Fibroblast of upper back skin (primary cell): ENCODE results near the gene CEMIP.

Experiments
- DNase-seq: peaks from one replicate; pipeline ENCODE4 v3.0.0-alpha.2; 2013

CEMIP gene

GRCh38 chr15:80854104-80854503 lies 74.9 kb downstream of the CEMIP start:
- DNase-seq = no peak

GRCh38 chr15:80855206-80855605 lies 76.0 kb downstream of the CEMIP start:
- no peak for DNase-seq

GRCh38 chr15:80856400-80856799 lies 77.2 kb downstream of the CEMIP start:
- peak; percentile 22 for DNase-seq

GRCh38 chr15:80856809-80857377 lies 77.7 kb downstream of the CEMIP start:
- DNase-seq = peak; percentile 21

DNA sequence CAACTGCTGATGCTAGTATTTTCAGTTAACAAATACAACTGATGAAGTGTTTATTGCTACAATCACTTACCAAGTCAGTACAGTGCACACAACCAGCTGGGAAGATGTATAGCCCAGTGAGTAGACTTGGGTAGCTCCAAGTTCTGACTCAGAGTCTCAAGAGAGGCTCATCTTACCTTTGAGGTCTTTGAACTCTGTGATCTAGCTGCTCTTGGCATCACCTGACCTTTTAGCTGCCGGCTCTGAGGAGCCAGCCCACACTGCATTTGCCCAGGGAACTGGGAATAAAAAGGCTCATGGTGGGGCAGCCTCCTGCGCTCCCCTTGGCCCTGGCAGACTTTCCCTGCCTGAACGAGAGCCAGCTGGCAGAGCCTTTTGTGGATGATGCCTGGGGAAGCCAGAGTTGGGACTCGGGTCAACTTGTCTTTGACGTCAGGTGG lies 82.6 kb downstream of the CEMIP start:
- peak; percentile 53 for DNase-seq

DNA sequence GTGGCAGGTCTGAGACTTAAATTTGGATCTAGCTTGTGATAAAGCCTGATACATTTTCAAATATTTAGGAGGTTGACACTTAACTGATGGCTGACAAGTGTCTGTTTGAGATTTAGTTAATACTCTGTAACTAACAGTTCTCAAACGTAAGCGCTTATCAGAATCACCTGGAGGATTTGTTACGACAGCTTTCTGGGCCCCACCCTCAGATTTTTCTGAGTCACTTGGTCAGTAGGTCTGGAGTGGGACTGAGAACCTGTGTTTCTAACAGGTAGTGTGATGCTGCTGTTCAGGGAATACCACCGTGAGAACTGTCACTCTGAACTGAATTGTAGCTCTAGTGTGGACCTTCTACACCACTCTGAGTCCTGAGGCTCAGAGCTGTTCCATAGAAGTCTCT lies 85.5 kb downstream of the CEMIP start:
- DNase-seq = no peak

- DNase-seq = no peak
Observed at GRCh38 chr15:80866936-80867335, 87.8 kb downstream of the CEMIP start.

- DNase-seq = no peak
Observed at GRCh38 chr15:80870366-80870765, 91.2 kb downstream of the CEMIP start.

DNA sequence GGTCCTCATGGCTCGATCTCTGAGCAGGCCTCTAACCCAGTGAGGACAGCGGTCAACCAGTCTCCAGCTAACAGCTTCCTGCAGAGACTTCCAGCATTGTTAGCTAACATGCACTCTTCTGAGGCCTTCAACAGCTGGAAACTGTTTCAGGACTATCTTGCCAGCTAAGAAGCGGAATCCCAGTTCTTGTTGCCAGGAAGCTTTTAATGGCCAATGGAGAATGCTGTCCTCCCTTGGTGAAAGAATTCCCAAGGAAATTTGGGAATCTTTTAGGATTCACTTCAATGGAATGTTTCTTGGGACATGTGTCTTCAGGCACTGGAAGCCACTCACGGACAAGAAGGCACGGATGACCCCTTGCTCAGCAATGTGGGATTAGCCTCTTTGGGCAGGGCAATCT lies 91.7 kb downstream of the CEMIP start:
- DNase-seq = peak; percentile 26

DNA sequence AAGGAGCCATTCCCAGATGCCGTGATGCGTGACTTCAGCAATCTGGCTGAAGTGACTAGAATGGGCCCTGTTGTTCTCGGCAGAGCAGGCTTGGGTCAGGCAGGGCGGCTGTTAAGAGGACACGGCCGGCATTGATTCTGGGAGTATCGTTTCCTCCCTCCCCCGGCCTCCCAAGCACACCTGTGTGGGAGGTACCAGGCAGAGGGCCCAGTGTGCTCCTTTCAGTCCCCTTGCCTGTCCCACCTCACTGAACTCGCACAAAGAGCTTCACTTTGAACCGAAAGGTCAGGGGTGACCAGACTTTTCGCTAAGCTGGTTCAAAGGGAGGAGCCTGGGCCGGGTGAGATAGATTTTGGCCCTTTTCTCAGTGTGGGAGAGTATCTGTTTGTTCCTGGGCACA lies 92.7 kb downstream of the CEMIP start:
- DNase-seq = no peak

- DNase-seq = no peak
Observed at GRCh38 chr15:80873366-80873952, 94.3 kb downstream of the CEMIP start.

- no peak for DNase-seq
Observed at GRCh38 chr15:80875568-80876347, 96.6 kb downstream of the CEMIP start.

- DNase-seq = peak; percentile 21
Observed at GRCh38 chr15:80876348-80876674, 97.1 kb downstream of the CEMIP start.

DNA sequence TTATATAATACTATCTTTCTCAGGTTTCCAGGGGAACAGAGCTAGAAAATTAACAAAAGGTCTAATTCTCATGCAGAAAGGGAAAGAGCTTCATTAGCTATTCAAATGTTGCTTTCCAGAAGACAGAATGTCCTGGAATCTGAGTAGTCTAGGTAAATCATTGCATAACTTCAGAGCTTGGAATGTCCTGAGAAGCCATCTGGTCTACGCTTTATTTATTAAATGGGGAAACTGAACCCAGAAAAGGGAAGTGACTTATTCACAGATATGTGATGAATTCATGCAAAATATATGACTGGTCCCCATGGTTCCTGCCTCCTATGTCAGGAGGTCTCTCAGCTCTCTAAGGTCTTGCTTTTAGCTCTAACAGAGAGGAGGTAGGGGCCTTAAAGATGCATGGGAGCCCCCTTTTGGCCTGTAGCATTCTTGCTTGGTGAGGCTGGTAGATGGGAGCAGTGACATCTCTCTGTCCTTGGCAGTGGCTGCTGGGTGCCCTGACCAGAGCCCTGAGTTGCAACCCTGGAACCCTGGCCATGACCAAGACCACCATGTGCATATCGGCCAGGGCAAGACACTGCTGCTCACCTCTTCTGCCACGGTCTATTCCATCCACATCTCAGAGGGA lies 99.2 kb downstream of the CEMIP start:
- no peak for DNase-seq

GRCh38 chr15:80878867-80879250 lies 99.7 kb downstream of the CEMIP start:
- DNase-seq = no peak

GRCh38 chr15:80880086-80880485 lies 100.9 kb downstream of the CEMIP start:
- no peak for DNase-seq

DNA sequence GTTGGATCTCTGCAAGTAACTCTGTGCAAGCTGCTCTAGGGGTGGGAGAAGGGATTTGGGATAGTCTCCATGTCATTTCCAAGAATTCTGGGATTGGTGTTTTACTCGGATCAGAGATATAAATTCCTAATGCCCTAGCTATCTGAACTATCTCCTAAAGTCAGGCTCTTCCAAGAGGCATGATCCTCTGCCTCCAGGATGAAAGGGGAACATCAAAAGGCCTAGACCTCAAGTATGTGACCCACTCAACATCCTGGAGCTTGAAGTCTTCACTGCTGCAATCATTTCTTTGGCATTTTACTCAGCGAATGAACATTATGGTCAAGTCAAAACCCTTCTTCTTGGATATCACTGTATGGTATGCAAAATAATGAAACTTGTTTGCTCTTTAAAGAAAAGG lies 104.5 kb downstream of the CEMIP start:
- DNase-seq = peak; percentile 49

DNA sequence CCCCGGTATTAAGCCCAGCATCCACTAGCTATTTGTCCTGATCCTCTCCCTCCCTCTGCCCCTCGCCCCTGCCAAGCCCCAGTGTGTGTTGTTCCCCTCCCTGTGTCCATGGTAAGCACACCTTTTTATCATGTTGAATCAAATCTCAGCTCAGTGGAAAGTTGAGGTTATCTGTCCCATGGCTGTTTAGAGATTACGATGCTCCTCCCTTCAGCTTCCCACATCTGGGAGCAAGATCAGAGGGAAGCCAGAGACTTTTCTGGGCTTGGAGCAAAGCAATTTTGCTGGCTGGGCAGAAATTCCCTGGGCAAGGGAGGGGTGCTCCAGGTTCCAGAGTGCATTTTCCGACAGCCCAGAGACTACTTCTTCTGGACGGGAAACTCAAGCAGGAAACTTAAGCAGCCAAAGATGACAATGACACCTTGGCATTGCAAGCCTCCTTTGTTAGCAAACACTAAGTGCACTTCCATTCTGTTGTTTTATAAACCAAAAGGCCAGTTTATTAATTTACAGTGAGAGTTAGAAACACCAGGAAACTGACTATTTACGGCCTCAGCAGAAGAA lies 105.9 kb downstream of the CEMIP start:
- DNase-seq = no peak

DNA sequence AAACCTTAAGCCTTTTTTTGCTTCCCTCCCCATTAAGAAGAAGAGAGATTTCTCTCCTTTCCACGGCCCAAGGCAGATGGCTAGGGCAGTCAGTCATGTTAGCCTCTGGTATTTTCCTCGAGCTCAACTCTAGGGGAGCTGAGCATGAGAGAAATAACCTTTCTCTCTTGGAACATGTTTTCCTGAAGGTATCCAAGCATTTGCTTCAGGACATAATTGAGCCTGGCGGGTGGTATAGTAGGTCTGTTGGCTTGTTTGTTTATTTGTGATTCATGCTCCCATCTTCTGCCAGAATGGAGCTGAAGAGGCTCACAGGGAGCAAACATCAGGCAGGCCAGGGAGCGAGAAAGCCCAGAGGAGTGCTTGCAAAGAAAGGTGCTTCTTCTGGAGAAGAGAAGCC lies 108.0 kb downstream of the CEMIP start:
- no peak for DNase-seq

- DNase-seq = no peak
Observed at GRCh38 chr15:80888846-80889245, 109.7 kb downstream of the CEMIP start.

DNA sequence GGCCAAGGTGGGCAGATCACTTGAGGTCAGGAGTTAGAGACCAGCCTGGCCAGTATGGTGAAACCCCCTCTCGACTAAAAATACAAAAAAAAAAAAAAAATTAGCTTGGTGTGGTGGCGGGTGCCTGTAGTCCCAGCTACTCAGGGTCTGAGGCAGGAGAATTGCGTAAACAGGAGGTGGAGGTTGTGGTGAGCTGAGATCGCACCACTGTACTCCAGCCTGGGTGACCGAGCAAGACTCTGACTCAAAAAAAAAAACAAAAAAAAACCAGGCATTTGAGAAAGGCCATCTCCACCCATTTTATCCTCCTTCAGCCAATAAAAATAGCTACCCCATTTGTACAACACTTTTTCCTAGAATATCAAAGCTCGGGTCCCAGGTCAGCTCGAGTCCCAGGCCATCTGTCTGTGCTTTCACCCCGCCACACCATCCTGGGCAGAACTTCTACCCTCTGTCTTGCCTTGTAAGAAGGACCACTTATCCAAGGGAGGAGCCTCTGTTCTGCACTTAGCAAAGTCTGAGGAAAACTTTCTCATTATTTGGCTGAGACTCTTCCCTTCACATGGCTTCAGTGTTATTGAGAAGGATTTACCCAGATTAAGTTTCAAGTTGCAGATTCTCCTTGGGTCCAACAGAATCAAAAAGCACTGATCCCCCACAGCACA lies 111.3 kb downstream of the CEMIP start:
- no peak for DNase-seq

GRCh38 chr15:80891006-80891405 lies 111.8 kb downstream of the CEMIP start:
- peak; percentile 53 for DNase-seq

- no peak for DNase-seq
Observed at GRCh38 chr15:80892414-80892813, 113.2 kb downstream of the CEMIP start.
